Thoracic aorta (tissue), 2 donors: Measurements from ENCODE around the gene SKIDA1. TPM values are rescaled to one million over a fixed set of nuclear protein-coding genes. Genes with fewer than 3 reads are reported as not detected.

Source experiments
- ATAC-seq: fragments of 150-250 bp; one replicate; pipeline ENCODE4 v1.8.0; 2017; ENCODE audit warnings: low read depth; ENCODE audit not compliant: insufficient number of reproducible peaks, low FRiP score
- DNase-seq: peaks from one replicate; pipeline ENCODE4 v3.0.0-alpha.2; 2020; ENCODE audit warnings: low spot score
- H3K27ac ChIP-seq, 2 donors: fragments of 200-600 bp; sonication (generic); 1 replicate in 1 of 2; 2 replicates in 1 of 2; pipeline ENCODE4 v1.5.1; 2016; ENCODE audit warnings: mild to moderate bottlenecking in 2 of 2, moderate library complexity in 2 of 2
- H3K27me3 ChIP-seq: fragments of 200-600 bp; sonication (generic); replicated peaks from 2 replicates; pipeline ENCODE4 v1.6.0; 2016; ENCODE audit warnings: mild to moderate bottlenecking; ENCODE audit not compliant: insufficient read depth
- H3K36me3 ChIP-seq: fragments of 200-600 bp; sonication (generic); one replicate; pipeline ENCODE4 v1.5.1; 2016
- H3K4me1 ChIP-seq, 2 donors: fragments of 200-600 bp; sonication (generic); 1 replicate in 1 of 2; 2 replicates in 1 of 2; pipeline versions ENCODE4 v1.5.1 to v1.6.0; 2016; ENCODE audit warnings: low read depth in 2 of 2, mild to moderate bottlenecking in 1 of 2; ENCODE audit not compliant: control insufficient read depth in 1 of 2
- H3K4me3 ChIP-seq: fragments of 200-600 bp; sonication (generic); 2 replicates; pipeline ENCODE4 v1.5.1; 2016; ENCODE audit warnings: mild to moderate bottlenecking
- H3K9me3 ChIP-seq: fragments of 200-600 bp; sonication (generic); 2 replicates; pipeline ENCODE4 v1.5.1; 2016
- total RNA-seq, 2 donors: library from RNA; depleted of rRNA; stranded (reverse); fragments of >200 nt; gene quantifications; one replicate each; pipeline versions ENCODE4 v1.1.0 to v1.2.3, GENCODE V29; 2016
- TF ChIP-seq, protein P1 (sequence below): fragments of 200-600 bp; sonication (generic); IDR thresholded peaks from one replicate; pipeline ENCODE4 v1.5.1; 2019; ENCODE audit warnings: antibody characterized with exemption

SKIDA1 gene
- total RNA-seq, 2 donors from 2014 or later, result 0.71 to 5.3 TPM

- Histone ChIP-seq H3K27me3 (no peaks in the 10 kb centered on the region), H3K4me1 (peaks cover 5 to 24% of the 10 kb centered on the region in 2 donors), H3K27ac (no peak overlapping the region), H3K36me3 (no peaks in the 10 kb centered on the region), H3K9me3 (no peaks in the 10 kb centered on the region), H3K4me3 (no peak overlapping the region)
- ATAC-seq, result no peak
- DNase-seq, result no peak
- TF ChIP-seq, protein P1, sequence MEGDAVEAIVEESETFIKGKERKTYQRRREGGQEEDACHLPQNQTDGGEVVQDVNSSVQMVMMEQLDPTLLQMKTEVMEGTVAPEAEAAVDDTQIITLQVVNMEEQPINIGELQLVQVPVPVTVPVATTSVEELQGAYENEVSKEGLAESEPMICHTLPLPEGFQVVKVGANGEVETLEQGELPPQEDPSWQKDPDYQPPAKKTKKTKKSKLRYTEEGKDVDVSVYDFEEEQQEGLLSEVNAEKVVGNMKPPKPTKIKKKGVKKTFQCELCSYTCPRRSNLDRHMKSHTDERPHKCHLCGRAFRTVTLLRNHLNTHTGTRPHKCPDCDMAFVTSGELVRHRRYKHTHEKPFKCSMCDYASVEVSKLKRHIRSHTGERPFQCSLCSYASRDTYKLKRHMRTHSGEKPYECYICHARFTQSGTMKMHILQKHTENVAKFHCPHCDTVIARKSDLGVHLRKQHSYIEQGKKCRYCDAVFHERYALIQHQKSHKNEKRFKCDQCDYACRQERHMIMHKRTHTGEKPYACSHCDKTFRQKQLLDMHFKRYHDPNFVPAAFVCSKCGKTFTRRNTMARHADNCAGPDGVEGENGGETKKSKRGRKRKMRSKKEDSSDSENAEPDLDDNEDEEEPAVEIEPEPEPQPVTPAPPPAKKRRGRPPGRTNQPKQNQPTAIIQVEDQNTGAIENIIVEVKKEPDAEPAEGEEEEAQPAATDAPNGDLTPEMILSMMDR, result no peak
Measured at GRCh38 chr10:21514129-21514817, 11.2 kb downstream of the SKIDA1 start.

- ATAC-seq, result no peak
- Histone ChIP-seq H3K36me3 (no peaks in the 10 kb centered on the region), H3K27me3 (no peaks in the 10 kb centered on the region), H3K4me1 (peaks cover 3 to 17% of the 10 kb centered on the region in 2 donors), H3K27ac (no peak overlapping the region), H3K9me3 (no peaks in the 10 kb centered on the region), H3K4me3 (no peak overlapping the region)
- DNase-seq, result no peak
- TF ChIP-seq, protein P1, result no peak
Measured at GRCh38 chr10:21513405-21513788, 12.1 kb downstream of the SKIDA1 start.

DNA sequence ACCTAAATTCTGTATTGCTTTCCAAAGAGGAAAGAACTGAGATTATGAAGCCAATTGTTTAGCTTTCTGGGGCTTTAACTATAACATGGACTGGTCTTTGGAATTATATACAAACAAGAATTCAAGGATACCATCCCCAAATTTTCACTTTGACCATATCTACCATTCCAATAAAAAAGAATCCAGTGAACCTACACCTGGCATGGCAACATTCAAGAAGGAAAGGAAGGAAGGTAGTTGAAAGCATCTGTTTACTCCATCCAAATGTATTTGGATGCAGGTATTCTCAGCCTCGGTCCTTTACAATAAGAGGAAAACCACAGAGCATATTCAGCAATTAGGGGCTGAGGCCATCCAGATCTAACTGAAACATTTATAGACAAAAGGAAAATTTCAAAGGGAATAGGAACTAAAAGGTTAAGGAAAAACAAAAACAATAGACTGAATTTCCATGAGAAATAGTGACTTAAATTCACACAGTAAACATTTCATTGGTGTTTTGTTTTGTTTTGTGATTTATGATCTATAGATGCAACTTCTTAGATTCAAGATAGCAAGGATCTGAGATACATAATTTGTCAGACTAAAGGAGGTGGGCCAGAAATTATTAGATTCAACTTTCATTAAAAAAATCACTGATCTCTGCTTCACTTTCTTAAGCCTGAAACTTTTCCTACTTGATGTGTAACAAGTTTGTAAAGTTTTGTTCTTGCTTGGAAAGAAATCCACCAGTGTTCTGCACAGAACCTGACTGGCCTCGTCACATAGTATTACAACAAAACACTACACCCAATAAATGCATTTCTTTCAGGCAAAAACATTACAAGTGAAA lies 12.7 kb downstream of the SKIDA1 start:
- DNase-seq (no peak), ATAC-seq (no peak)
- no peaks in the 10 kb centered on the region for H3K27me3 ChIP-seq
- no peak overlapping the region for H3K27ac ChIP-seq
- H3K4me1 ChIP-seq, result peaks cover 3 to 11% of the 10 kb centered on the region in 2 donors
- H3K36me3 ChIP-seq, result no peaks in the 10 kb centered on the region
- H3K4me3 ChIP-seq, result no peak overlapping the region
- TF ChIP-seq, protein P1, result no peak
- no peaks in the 10 kb centered on the region for H3K9me3 ChIP-seq

DNA sequence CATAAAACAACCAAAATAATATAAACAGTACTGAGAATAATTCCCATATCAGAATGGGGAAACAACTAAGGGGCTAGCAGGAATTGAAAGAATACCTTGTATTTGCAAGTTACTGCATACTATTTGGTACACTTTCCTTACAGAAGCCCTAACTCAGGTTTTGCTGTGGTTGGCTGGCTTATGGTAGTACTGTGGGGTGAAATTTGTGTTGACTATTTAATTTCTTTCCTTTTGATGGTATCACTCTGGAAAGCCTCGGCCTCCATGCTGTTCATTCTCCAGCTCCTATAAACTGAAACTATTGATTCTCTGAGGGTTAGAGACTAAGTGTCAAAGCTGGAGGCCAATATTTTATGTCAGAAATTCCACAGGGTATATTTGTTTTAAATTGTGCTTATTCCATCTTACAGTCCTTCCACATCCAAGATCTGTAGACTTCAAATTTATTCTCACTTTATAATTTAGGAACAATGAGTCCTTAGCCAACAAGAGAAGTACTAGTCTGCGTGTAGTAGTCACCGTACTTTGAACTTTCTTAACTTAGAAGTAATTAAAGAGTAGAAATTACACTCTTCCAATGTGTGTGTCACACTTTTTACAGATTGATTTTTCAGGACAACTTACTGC lies 13.4 kb downstream of the SKIDA1 start:
- ATAC-seq, result no peak

More for the DNA sequence above, 13.4 kb downstream of the SKIDA1 start:
- no peaks in the 10 kb centered on the region for H3K9me3 ChIP-seq
- H3K4me3 ChIP-seq, result no peak overlapping the region
- no peaks in the 10 kb centered on the region for H3K27me3 ChIP-seq
- TF ChIP-seq, protein P1, result no peak
- no peak overlapping the region for H3K27ac ChIP-seq
- peaks cover 3 to 8% of the 10 kb centered on the region in 2 donors for H3K4me1 ChIP-seq
- no peak for DNase-seq
- no peaks in the 10 kb centered on the region for H3K36me3 ChIP-seq
